HEK293T (cell line): ENCODE measurements around the gene KLK5.

Source experiments
- CTCF ChIA-PET: fragments of 350-600 bp; formaldehyde crosslinking; extraction: SDS; loops from one replicate; lab custom pipeline; 2021; ENCODE audit warnings: antibody characterized with exemption, inconsistent platforms; lab: Yijun Ruan, JAX
- POLR2A ChIA-PET: fragments of 350-600 bp; formaldehyde crosslinking; extraction: SDS; loops from one replicate; lab custom pipeline; 2020; ENCODE audit warnings: antibody characterized with exemption, inconsistent platforms; lab: Yijun Ruan, JAX
- DNase-seq: peaks from one replicate; pipeline ENCODE4 v3.0.0; 2012; ENCODE audit warnings: mixed read lengths; ENCODE audit errors: extremely low spot score
- ARNT ChIP-seq: fragments of 450-650 bp; IDR thresholded peaks from 2 replicates; pipeline ENCODE4 v1.6.1; 2017; ENCODE audit warnings: mild to moderate bottlenecking
- BHLHE40 ChIP-seq: fragments of 450-650 bp; IDR thresholded peaks from 2 replicates; pipeline ENCODE4 v1.6.1; 2016; ENCODE audit warnings: mild to moderate bottlenecking, moderate library complexity, borderline replicate concordance
- CTBP1 ChIP-seq: fragments of 450-650 bp; IDR thresholded peaks from 2 replicates; pipeline ENCODE4 v1.6.1; 2016; ENCODE audit warnings: borderline replicate concordance
- ELF4 ChIP-seq: fragments of 450-650 bp; IDR thresholded peaks from 2 replicates; pipeline ENCODE4 v1.6.1; 2017; ENCODE audit warnings: antibody characterized with exemption
- FOXA1 ChIP-seq: fragments of 450-650 bp; IDR thresholded peaks from 2 replicates; pipeline ENCODE4 v1.6.1; 2016; ENCODE audit warnings: mild to moderate bottlenecking
- FOXK2 ChIP-seq: fragments of 450-650 bp; IDR thresholded peaks from 2 replicates; pipeline ENCODE4 v1.6.1; 2016; ENCODE audit warnings: mild to moderate bottlenecking
- FOXM1 ChIP-seq: fragments of 450-650 bp; IDR thresholded peaks from 2 replicates; pipeline ENCODE4 v1.6.1; 2017; ENCODE audit warnings: mild to moderate bottlenecking, borderline replicate concordance
- HDGF ChIP-seq: fragments of 450-650 bp; IDR thresholded peaks from 2 replicates; pipeline ENCODE4 v1.6.1; 2017; ENCODE audit warnings: antibody characterized with exemption, borderline replicate concordance
- L3MBTL2 ChIP-seq: fragments of 450-650 bp; conservative IDR thresholded peaks from 2 replicates; pipeline ENCODE4 v1.6.1; 2016; ENCODE audit warnings: mild to moderate bottlenecking
- LEF1 ChIP-seq: fragments of 450-650 bp; IDR thresholded peaks from 2 replicates; pipeline ENCODE4 v1.6.1; 2017; ENCODE audit warnings: mild to moderate bottlenecking, borderline replicate concordance
- NFRKB ChIP-seq: fragments of 450-650 bp; IDR thresholded peaks from 2 replicates; pipeline ENCODE4 v1.6.1; 2016; ENCODE audit warnings: mild to moderate bottlenecking, moderate library complexity
- SP1 ChIP-seq: fragments of 450-650 bp; IDR thresholded peaks from 2 replicates; pipeline ENCODE4 v1.6.1; 2017
- SUZ12 ChIP-seq: fragments of 450-650 bp; IDR thresholded peaks from 2 replicates; pipeline ENCODE4 v1.6.1; 2016; ENCODE audit warnings: mild to moderate bottlenecking
- TARDBP ChIP-seq: fragments of 450-650 bp; IDR thresholded peaks from 2 replicates; pipeline ENCODE4 v1.6.1; 2016
- ZNF384 ChIP-seq: fragments of 450-650 bp; IDR thresholded peaks from 2 replicates; pipeline ENCODE4 v1.6.1; 2016
- TF ChIP-seq, protein P1 (sequence below): fragments of 450-650 bp; IDR thresholded peaks from 2 replicates; pipeline ENCODE4 v1.6.1; 2016

Gene KLK5

DNA sequence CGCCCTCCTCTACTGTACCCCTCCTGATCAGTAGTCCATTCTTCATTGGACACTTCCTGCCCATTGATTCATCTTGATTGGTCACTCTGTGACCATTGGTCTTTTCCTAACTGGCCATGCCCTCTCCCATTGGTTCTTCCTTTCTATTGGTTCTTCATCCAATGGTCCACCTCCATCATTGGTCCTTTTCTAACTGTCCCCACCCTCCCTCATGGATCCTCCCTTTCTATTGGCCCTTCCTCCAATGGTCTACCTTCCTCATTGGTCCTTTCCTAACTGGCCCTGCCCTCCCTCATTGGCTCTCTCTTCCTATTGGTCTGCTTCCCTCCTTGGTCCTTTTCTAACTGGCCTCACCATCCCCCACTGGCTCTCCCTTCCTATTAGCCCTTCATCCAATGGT lies 9.4 kb upstream of the KLK5 start:
- ChIA-PET POLR2A (no interaction called here), CTCF (no interaction called here)
- TF ChIP-seq FOXM1 (no peak), FOXA1 (no peak), ELF4 (no peak), NFRKB (no peak), SUZ12 (no peak), SP1 (no peak), FOXK2 (no peak), L3MBTL2 (no peak), ARNT (no peak), LEF1 (no peak), ZNF384 (no peak), CTBP1 (no peak), BHLHE40 (no peak), HDGF (no peak), TARDBP (no peak)
- TF ChIP-seq, protein P1, sequence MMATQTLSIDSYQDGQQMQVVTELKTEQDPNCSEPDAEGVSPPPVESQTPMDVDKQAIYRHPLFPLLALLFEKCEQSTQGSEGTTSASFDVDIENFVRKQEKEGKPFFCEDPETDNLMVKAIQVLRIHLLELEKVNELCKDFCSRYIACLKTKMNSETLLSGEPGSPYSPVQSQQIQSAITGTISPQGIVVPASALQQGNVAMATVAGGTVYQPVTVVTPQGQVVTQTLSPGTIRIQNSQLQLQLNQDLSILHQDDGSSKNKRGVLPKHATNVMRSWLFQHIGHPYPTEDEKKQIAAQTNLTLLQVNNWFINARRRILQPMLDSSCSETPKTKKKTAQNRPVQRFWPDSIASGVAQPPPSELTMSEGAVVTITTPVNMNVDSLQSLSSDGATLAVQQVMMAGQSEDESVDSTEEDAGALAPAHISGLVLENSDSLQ = no peak
- DNase-seq = no peak

DNA sequence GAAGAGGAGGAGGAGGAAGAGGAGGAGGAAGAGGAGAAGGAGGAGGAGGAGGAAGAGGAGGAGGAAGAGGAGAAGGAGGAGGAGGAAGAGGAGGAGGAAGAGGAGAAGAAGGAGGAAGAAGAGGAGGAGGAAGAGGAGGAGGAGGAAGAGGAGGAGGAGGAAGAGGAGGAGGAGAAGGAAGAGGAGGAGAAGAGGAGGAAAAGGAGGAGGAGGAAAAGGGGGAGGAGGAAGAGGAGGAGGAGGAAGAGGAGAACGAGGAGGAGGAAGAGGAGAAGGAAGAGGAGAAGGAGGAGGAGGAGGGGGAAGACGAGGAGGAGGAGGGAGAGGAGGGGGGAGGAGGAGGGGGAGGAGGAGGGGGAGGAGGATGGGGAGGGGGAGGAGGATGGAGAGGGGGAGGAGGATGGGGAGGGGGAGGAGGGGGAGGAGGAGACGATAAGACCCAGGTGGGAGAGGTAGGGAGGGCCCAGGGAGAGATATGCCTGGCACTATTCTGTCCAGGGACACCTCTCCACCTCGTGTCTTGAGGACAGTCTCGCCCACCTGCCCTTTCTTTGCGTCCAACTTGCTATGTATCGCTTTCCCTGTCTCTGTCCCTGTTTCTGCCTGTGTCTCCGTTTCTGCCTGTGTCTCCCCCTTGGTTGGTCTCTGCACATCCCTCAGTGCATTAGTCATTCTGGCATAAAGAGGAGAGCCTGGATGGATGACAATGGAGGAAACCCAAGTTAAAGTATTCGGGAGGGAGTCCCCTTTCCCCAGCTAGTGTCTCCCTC lies 7.1 kb upstream of the KLK5 start:
- ChIA-PET POLR2A (no interaction called here), CTCF (no interaction called here)
- no peak for DNase-seq
- TF ChIP-seq BHLHE40 = no peak
- TF ChIP-seq SP1 = no peak
- TF ChIP-seq L3MBTL2 = no peak
- no peak for TF ChIP-seq CTBP1
- TF ChIP-seq ELF4 = no peak
- TF ChIP-seq NFRKB = no peak
- TF ChIP-seq FOXM1 = no peak
- no peak for TF ChIP-seq TARDBP
- TF ChIP-seq FOXK2 = no peak
- TF ChIP-seq LEF1 = no peak
- TF ChIP-seq ARNT = no peak
- no peak for TF ChIP-seq ZNF384
- no peak for TF ChIP-seq SUZ12
- TF ChIP-seq, protein P1 = no peak
- no peak for TF ChIP-seq HDGF

DNA sequence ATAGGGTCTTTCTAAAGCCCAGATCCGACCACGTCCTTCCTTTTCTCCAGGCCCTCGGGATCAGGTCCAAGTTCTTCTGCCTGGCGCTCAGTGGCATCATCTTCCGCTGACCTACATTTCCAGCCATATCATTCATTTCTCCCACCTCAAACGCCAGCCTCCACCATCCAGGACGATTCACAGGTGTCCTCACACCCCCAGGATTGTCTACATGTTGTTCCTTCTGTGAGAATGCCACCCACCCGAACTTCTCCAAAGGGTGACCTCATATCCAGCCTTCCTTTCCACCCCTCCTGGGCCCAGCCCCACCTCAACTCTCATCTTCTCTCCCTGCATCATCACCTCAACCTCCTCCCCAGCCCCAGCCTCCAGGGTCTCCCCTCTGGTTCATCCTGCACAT lies 4.7 kb upstream of the KLK5 start:
- no peak for DNase-seq
- ChIA-PET POLR2A (no interaction called here), CTCF (no interaction called here)
- TF ChIP-seq ZNF384 (no peak), FOXK2 (no peak), HDGF (no peak), CTBP1 (no peak), LEF1 (no peak), L3MBTL2 (no peak), SUZ12 (no peak), NFRKB (no peak), ARNT (no peak), TARDBP (no peak), BHLHE40 (no peak), FOXM1 (no peak), SP1 (no peak), FOXA1 (no peak), ELF4 (no peak)
- TF ChIP-seq, protein P1 = no peak

DNA sequence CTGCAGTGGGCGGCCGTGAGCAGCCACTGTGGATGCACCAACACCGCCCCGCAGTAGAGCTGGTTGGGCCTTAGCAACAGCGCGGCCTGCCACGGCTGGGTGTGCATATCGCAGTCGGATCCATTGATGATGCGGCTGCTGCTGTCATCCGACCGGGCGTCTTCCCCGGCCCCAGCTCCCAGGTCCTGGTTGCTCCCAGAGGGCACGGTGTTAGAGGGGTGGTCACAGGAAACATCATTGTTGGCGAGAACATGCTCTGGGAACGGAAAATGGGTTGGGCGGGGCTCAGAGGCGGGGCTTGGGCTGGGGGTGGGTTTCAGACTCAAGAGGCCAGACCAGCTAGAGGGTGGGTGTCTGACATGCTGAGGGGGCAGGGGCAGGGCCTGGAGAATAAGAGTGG lies 3.0 kb downstream of the KLK5 start:
- TF ChIP-seq L3MBTL2 (no peak), ELF4 (no peak), FOXA1 (no peak), SP1 (no peak), HDGF (no peak), ZNF384 (no peak)
- DNase-seq = no peak
- ChIA-PET POLR2A (no interaction called here), CTCF (no interaction called here)

DNA sequence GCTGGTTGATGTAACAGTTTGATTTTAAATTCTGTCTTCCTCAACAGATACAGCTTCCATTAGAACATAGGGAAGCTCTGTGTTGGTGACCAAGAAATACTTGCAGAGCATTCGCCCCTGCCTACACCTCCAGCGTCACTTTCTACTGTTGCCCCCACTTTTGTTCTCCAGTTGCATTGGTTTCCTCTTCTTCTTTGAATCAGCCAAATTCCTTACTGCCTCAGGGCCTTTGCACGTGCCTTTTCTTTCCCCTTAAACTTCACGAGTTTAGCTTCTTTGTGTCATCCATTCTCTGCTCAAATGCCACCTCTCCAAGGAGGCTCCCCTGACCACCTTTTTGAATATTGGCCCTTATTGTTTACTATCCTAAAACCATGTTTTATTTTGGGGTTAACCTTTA lies 5.7 kb downstream of the KLK5 start:
- POLR2A ChIA-PET = no interaction called here
- CTCF ChIA-PET = interaction anchor here (0.5 to 1.9 kb wide), 2 partner anchors 30 to 70 kb away, joined by 4 to 5 read pairs; no protein-coding TSS in a partner anchor
- TF ChIP-seq ZNF384 = no peak
- TF ChIP-seq FOXK2 = no peak
- TF ChIP-seq L3MBTL2 = no peak
- TF ChIP-seq ELF4 = no peak
- no peak for TF ChIP-seq LEF1
- TF ChIP-seq BHLHE40 = no peak
- no peak for TF ChIP-seq FOXM1
- TF ChIP-seq, protein P1 = no peak
- DNase-seq = no peak
